OCI-LY7 (cell line): Measurements from ENCODE around the gene TRIM33.

Experiments
- EZH2phosphoT487 ChIP-seq: fragments of 200-600 bp; sonication (generic); IDR thresholded peaks from 2 replicates; pipeline ENCODE4 v1.6.1; 2018; ENCODE audit warnings: low read depth, borderline replicate concordance, mild to moderate bottlenecking, mixed run types, antibody characterized with exemption, low read length, moderate library complexity, mixed read lengths
- TF ChIP-seq, protein P1 (sequence below): fragments of 200-600 bp; sonication (generic); conservative IDR thresholded peaks from 2 replicates; pipeline ENCODE4 v1.5.1; 2014; ENCODE audit warnings: mild to moderate bottlenecking, antibody characterized with exemption, low read length, moderate library complexity, mixed read lengths

DNA sequence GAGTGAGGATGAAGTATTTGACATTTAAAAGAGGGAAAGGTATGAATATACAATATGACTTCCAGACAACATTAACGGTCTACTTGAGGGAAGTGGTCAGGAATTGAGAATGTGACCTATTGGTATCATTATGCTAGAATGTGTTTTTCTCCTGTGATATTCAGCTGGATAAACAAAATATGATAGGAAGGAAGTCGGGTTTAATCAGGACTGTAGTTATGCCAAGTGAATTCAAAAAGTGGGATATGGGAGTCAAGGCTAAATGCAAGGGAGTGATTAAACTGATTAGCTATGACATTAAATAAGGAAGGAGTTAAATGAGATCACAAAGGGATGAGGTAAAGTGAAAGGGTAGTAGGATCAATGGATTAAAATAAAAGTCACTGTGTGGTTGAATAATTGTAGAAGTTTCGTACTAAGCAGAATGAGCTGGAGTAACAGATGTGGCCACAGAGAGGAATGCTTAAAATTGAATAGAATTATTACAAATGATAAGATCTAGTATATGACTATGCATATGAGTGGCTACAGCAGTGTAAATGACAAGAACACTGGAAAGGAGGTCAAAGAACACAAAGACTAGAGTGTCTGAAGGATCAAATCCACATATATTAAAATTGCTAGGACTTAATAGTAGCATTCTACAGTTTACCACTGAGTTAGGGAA lies 62.5 kb downstream of the TRIM33 start:
- TF ChIP-seq, protein P1, sequence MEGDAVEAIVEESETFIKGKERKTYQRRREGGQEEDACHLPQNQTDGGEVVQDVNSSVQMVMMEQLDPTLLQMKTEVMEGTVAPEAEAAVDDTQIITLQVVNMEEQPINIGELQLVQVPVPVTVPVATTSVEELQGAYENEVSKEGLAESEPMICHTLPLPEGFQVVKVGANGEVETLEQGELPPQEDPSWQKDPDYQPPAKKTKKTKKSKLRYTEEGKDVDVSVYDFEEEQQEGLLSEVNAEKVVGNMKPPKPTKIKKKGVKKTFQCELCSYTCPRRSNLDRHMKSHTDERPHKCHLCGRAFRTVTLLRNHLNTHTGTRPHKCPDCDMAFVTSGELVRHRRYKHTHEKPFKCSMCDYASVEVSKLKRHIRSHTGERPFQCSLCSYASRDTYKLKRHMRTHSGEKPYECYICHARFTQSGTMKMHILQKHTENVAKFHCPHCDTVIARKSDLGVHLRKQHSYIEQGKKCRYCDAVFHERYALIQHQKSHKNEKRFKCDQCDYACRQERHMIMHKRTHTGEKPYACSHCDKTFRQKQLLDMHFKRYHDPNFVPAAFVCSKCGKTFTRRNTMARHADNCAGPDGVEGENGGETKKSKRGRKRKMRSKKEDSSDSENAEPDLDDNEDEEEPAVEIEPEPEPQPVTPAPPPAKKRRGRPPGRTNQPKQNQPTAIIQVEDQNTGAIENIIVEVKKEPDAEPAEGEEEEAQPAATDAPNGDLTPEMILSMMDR = no peak
- no peak for TF ChIP-seq EZH2phosphoT487
